ENCODE measurements around the gene CLTA.

GRCh38 chr9:36258208-36258995 lies 67.7 kb downstream of the CLTA start, which contains the start of gene GNE:
- no peak for TF ChIP-seq CTCF (IDR thresholded peaks at IDR 0.05)
- peak; percentile 92 to 98 for TF ChIP-seq POLR2A (IDR thresholded peaks at IDR 0.05)
